Coronary artery (tissue), 2 donors: ENCODE results near the gene PADI6.

Source experiments
- DNase-seq: peaks from one replicate; pipeline ENCODE4 v3.0.0-alpha.2; 2017; ENCODE audit warnings: low spot score
- H3K27ac ChIP-seq, 2 donors: fragments of 200-600 bp; sonication (generic); one replicate each; pipeline ENCODE4 v1.5.1; 2016 to 2019
- H3K4me3 ChIP-seq: fragments of 200-600 bp; sonication (generic); 2 replicates; pipeline ENCODE4 v1.5.1; 2016; ENCODE audit warnings: mild to moderate bottlenecking, moderate library complexity
- CTCF ChIP-seq: fragments of 200-600 bp; sonication (generic); IDR thresholded peaks from one replicate; pipeline ENCODE4 v1.5.1; 2019; ENCODE audit warnings: antibody characterized with exemption

Gene PADI6

DNA sequence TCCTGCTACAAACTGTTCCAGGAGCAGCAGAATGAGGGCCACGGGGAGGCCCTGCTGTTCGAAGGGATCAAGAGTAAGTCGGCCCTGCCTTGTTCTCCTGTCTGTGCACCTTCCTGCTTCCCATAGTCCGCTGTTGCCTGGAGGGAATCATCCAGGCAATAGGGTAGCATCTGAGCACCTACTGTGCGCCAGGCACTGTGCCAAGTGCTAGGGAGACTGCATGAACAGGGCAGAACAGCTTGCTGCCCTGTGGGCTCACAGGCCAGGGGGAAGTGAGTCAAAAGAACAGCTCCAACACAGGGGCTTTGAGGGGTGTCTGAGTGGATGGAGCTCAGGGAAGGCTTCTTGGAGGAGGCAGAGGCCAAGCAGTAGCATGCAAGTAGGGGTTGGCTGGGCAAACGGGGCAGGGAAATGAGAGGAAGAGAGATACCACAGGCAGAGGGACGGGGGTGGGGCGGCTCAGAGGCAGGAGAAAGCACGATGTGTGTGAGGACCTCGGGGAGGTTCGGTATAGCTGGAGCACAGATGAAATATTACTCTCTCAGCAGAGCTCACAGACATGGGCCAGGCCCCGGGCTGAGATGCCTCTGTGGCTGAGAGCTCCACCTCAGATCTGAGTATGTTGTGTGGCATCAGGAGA, 15.5 kb upstream of the PADI6 start:
- Histone ChIP-seq H3K27ac (no peak overlapping the region), H3K4me3 (no peak overlapping the region)
- DNase-seq, result no peak
- TF ChIP-seq CTCF, result no peak

- H3K27ac ChIP-seq, result no peak overlapping the region
- no peak overlapping the region for H3K4me3 ChIP-seq
- DNase-seq, result no peak
- no peak for TF ChIP-seq CTCF
These were observed 13.4 kb upstream of the PADI6 start for GRCh38 chr1:17358557-17358956.

- no peak for TF ChIP-seq CTCF
- H3K27ac ChIP-seq, result no peak overlapping the region
- DNase-seq, result no peak
These were observed 13.0 kb upstream of the PADI6 start for GRCh38 chr1:17359031-17359430.

GRCh38 chr1:17359808-17360207, 12.2 kb upstream of the PADI6 start:
- no peak for DNase-seq
- H3K4me3 ChIP-seq, result no peak overlapping the region
- TF ChIP-seq CTCF, result no peak
- no peak overlapping the region for H3K27ac ChIP-seq

More at GRCh38 chr1:17359031-17359430, 13.0 kb upstream of the PADI6 start:
- no peak overlapping the region for H3K4me3 ChIP-seq

DNA sequence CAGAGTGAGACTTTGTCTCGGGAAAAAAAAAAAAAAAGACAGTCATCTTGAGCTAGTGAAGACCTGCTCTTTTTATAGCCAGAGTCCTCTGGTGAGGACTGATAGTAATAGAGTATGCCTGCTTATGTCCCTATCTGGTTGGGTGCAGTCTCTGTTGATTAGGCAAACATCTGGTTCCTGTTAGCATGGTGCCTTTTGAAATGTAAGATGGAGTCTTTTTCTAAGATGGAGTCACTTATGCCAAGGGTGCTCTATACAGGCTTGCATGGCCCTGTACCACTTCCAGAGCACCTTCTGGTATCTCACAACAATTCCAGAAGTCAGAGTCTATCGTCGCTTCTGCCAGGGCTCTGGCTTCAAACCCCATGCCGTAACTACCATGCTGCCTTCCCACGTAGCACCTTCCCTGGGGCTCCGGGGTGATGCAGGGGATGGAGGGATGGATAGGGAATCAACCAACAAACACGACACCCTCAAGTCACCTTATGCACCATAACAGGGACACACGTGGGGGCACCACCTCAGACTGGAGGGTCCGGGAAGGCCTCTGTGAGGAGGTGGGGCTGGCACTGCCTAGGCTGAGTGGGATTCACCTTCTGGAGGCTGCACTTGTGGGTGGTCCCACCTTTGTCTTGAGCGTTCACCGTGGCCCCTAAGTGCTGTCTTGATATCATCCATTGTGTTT, 11.6 kb upstream of the PADI6 start:
- no peak for DNase-seq

GRCh38 chr1:17361687-17362086, 10.3 kb upstream of the PADI6 start:
- no peak for TF ChIP-seq CTCF
- H3K4me3 ChIP-seq, result no peak overlapping the region
- no peak for DNase-seq
- no peak overlapping the region for H3K27ac ChIP-seq

More for the DNA sequence above, 11.6 kb upstream of the PADI6 start:
- H3K27ac ChIP-seq, result no peak overlapping the region
- TF ChIP-seq CTCF, result no peak
- H3K4me3 ChIP-seq, result no peak overlapping the region

DNA sequence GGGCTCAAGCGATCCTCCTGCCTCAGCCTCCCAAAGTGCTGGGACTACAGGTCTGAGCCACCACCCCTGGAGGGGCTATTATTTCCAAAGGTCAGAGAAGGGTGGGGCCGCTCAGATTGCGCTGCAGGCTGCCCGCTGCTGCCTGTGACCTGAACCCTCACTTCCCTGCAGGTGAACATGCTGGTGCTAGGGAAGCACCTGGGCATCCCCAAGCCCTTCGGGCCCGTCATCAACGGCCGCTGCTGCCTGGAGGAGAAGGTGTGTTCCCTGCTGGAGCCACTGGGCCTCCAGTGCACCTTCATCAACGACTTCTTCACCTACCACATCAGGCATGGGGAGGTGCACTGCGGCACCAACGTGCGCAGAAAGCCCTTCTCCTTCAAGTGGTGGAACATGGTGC, 8.6 kb upstream of the PADI6 start:
- TF ChIP-seq CTCF, result no peak
- H3K4me3 ChIP-seq, result no peak overlapping the region
- no peak for DNase-seq
- no peak overlapping the region for H3K27ac ChIP-seq
